Mesodermal cell (in vitro differentiated cells): Measurements from ENCODE around the gene ADCK1.

Experiments
- H3K27ac ChIP-seq: 2 replicates; pipeline ENCODE4 v1.7.0; 2013; ENCODE audit warnings: mild to moderate bottlenecking, low read depth, low read length, moderate library complexity; ENCODE audit not compliant: severe bottlenecking
- H3K36me3 ChIP-seq: 2 replicates; pipeline ENCODE4 v1.7.1; 2013; ENCODE audit warnings: mild to moderate bottlenecking, low read length, moderate library complexity; ENCODE audit not compliant: control insufficient read depth, insufficient read depth
- H3K4me1 ChIP-seq: one replicate; pipeline ENCODE4 v1.7.1; 2013; ENCODE audit warnings: mild to moderate bottlenecking, low read length; ENCODE audit not compliant: insufficient read depth, control insufficient read depth, poor library complexity, severe bottlenecking
- H3K4me3 ChIP-seq: 2 replicates; pipeline ENCODE4 v1.7.0; 2013; ENCODE audit warnings: low read length, control low read depth, mild to moderate bottlenecking; ENCODE audit not compliant: insufficient read depth, poor library complexity, severe bottlenecking; ENCODE audit errors: extremely low read depth
- H3K9me3 ChIP-seq: 2 replicates; pipeline ENCODE4 v1.7.1; 2013; ENCODE audit warnings: mild to moderate bottlenecking, low read length, moderate library complexity; ENCODE audit not compliant: control insufficient read depth
- WGBS, 2 experiments: methylation state at CpG; one replicate each; pipeline ENCODE4 v1.1.5; 2013; ENCODE audit warnings: missing lambda C conversion rate in 2 of 2; ENCODE audit not compliant: insufficient coverage in 2 of 2; 5-methylcytosine and 5-hydroxymethylcytosine counted together

The ADCK1 gene

DNA sequence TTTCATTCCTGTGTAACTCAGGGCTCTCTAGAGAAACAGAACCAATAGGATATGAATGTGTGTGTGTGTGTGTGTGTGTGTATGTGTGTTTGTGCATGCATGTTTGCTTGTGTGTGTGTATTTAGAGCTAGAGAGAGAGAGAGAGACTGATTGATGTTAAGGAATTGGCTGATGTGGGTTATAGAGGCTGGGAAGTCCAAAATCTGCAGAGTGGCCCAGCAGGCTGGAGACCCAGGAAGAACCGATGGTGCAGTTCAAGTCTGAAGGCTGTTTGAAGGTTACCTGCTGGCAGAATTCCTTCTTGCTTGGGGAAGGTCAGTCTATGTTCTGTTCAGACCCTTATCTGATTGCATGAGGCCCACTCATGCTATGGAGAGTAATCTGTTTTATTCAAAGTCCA, 64.7 kb downstream of the ADCK1 start:
- WGBS, 2 experiments, result 86 to 100% methylated on average over 1 of the region's 1 CpG
- no peaks in the 10 kb centered on the region for H3K4me1 ChIP-seq
- no peak overlapping the region for H3K27ac ChIP-seq
- no peak overlapping the region for H3K4me3 ChIP-seq
- H3K36me3 ChIP-seq, result no peaks in the 10 kb centered on the region
- H3K9me3 ChIP-seq, result no peaks in the 10 kb centered on the region

DNA sequence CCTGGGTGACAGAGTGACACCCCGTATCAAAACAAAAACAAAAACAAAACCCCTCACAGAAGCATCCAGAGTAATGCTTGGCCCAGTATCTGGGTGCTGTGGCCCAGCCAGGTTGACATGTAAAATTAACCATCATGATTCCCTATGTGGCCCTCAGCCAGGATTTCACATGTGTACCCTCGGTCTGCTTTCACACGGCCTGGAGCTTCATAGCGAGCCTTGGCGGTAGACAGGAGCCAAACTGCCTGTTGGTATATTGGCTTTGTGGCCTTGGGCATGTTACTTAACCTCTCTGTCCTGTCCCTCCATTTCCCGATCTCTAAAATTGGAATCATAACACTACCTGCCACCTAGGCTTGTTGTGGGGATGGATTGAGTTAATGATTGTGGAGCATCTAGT, 65.5 kb downstream of the ADCK1 start:
- Histone ChIP-seq H3K36me3 (no peaks in the 10 kb centered on the region), H3K27ac (no peak overlapping the region), H3K9me3 (no peaks in the 10 kb centered on the region), H3K4me3 (no peak overlapping the region), H3K4me1 (no peaks in the 10 kb centered on the region)
- 100% methylated on average over 4 to 5 of the region's 6 CpGs for WGBS, 2 experiments

DNA sequence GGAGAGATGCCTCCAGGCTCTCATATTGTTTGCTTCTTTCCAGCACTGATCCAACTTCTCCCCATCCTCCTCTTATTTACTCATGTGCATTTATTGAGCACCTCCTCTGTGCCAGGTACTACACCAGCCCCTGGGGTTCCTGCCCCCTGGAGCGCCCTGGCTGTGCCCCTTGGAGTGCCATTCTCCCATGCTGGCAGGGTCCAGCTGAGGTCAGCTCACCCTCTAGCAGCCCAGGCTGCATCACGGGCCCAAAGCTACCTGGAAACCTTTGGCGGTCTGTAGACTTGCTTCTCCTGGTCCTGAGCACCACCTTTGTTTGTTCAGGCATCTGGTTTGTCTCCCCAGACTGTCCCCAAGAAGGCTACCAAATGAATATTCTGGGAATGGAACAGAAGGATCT, 67.0 kb downstream of the ADCK1 start:
- Histone ChIP-seq H3K9me3 (no peaks in the 10 kb centered on the region), H3K4me3 (no peak overlapping the region)
- WGBS, 2 experiments, result 85 to 86% methylated on average over 2 to 3 of the region's 3 CpGs

DNA sequence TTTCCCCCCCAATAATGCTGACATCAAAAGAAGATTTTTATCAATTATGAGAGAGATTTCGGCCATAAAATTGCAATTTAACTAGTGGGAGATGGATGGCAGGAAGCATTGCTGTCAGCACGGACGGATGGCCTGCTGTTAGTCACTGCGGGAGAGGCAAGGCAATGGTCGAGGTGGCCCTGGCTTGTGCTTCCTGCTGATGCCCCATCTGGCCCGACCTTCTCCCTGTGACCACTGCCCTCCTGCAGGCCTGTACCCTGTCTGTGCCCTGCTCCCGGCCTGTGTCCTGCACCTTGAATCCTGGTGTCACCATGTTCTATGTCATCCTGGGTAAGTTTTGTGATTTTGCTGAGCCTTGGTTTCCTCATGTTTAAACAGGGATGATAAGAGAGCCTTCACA, 67.6 kb downstream of the ADCK1 start:
- Histone ChIP-seq H3K27ac (no peak overlapping the region), H3K4me1 (no peaks in the 10 kb centered on the region), H3K9me3 (no peaks in the 10 kb centered on the region), H3K4me3 (no peak overlapping the region), H3K36me3 (no peaks in the 10 kb centered on the region)
- 93 to 99% methylated on average over 5 to 7 of the region's 7 CpGs for WGBS, 2 experiments

More for the DNA sequence above, 67.0 kb downstream of the ADCK1 start:
- H3K4me1 ChIP-seq, result no peaks in the 10 kb centered on the region
- H3K27ac ChIP-seq, result no peak overlapping the region
- H3K36me3 ChIP-seq, result no peaks in the 10 kb centered on the region

DNA sequence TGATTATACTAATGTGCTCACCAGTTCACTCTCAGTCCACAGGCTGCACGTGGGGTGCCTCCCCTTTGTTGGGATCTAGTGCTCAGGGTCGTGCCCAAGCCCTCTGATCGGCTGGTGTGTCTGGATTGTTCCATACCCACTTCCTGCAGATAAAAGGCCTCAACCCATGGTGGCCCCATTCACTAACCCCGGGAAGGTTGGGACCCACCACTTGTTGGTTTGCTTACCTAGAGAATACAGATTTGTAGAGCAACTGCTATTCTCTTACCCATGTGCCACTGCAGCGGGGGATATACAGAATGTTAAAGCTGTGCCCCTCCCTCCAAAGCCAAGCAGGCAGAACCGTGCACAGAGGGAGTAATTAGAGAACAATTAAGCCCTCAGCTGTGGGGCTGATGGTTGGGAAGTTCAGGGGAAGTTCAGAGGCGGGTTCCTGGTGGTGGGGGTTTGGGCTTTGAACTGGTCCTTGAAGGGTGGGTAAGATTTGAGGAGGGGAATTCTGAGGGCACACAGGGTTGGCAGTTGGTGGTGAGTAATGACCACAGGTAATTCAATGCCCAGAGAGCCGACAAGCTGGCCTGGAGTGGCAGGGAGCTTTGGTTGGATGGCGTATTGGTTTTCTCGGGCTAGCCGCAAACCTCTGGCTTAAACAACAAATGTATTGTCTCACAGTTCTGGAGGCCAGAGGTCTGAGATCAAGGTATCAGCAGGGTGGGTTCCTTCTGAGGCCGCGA, 68.8 kb downstream of the ADCK1 start:
- H3K4me3 ChIP-seq, result no peak overlapping the region
- WGBS, 2 experiments, result 77 to 96% methylated on average over 11 of the region's 13 CpGs

DNA sequence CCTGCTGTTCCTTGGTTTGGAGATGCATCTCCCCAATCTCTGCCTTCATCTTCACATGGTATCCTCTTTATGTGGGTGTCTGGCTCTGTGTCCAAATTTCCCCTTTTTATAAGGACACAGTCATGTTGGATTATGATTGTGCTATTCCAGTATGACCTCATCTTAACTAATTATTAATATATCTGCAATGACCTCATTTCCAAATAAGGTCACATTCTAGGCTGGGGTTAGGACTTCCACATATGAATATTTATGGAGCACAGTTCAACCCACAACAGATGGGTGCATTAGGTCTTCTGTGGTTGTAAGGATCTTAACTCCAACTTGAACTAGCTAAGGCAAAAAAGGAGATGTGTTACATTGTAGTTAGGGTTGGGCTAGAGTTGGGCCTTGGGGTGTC, 69.4 kb downstream of the ADCK1 start:
- Histone ChIP-seq H3K4me3 (no peak overlapping the region), H3K9me3 (no peaks in the 10 kb centered on the region), H3K36me3 (no peaks in the 10 kb centered on the region), H3K27ac (no peak overlapping the region), H3K4me1 (no peaks in the 10 kb centered on the region)

More for the DNA sequence above, 68.8 kb downstream of the ADCK1 start:
- Histone ChIP-seq H3K36me3 (no peaks in the 10 kb centered on the region), H3K9me3 (no peaks in the 10 kb centered on the region), H3K4me1 (no peaks in the 10 kb centered on the region), H3K27ac (no peak overlapping the region)

DNA sequence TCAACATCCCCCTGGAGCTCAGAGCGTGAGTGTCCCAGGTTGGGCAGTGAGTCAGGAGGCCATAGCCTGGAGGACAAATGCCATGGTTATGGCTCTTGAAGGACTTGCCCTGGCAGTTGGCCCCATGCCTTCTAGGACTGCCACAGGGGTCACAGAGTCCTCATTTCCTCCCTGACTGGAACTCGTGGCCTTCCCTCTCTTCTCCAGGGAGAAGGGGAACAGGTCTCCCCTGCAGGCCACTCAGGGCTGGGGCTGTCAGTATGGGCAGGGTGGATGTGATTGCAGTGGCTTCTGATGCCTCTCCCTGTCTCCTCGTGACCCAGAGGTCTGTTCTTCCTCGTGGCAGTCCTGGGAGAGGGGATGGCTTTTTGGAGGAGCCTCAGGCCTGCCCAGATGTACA, 70.7 kb downstream of the ADCK1 start:
- Histone ChIP-seq H3K9me3 (no peaks in the 10 kb centered on the region), H3K36me3 (no peaks in the 10 kb centered on the region), H3K4me3 (no peak overlapping the region), H3K27ac (no peak overlapping the region), H3K4me1 (no peaks in the 10 kb centered on the region)
- 92 to 96% methylated on average over 1 to 3 of the region's 4 CpGs for WGBS, 2 experiments

DNA sequence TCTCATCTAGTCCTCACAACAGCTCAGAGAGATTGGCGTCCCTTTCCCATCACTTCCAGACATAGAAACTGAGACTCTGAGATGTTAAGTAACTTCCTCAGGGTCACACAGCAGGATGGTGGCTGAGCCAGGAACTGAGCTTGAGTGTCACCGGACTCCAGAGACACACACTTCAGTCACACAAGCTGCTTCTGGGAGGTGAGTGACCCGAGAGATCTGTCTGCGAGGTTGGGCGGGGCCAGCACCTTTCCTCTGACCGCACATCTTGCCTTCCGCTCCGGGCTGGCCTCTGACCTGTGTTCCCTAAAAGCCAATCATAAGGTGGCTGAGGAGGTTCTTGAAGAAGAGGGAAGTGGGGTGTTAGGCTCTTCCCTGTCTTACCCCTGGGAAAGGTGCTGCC, 72.2 kb downstream of the ADCK1 start:
- Histone ChIP-seq H3K36me3 (no peaks in the 10 kb centered on the region), H3K27ac (no peak overlapping the region), H3K4me1 (no peaks in the 10 kb centered on the region), H3K4me3 (no peak overlapping the region), H3K9me3 (no peaks in the 10 kb centered on the region)
- 88 to 95% methylated on average over 2 to 8 of the region's 8 CpGs for WGBS, 2 experiments

DNA sequence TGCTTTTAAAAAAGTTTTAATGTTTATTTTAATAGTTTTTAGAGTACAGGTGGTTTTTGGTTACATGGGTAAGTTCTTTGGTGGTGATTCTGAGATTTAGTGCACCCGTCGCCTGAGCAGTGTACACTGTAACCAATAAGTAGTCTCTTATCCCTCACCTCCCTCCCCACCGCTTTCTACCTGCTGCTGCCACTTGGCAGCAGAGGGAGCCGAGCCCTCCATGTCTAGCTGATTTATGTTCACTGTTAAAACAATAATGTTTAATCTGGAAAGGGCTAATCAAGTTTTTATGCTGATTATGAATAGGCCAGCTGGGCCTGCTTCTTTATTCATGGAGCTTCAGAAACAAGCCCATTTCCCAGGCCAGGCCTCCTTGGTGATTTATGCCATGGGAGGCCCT, 73.1 kb downstream of the ADCK1 start:
- no CpG with 5 or more reads among the region's 4 CpGs for WGBS, 2 experiments
- Histone ChIP-seq H3K4me1 (no peaks in the 10 kb centered on the region), H3K9me3 (no peaks in the 10 kb centered on the region), H3K27ac (no peak overlapping the region), H3K4me3 (no peak overlapping the region), H3K36me3 (no peaks in the 10 kb centered on the region)

DNA sequence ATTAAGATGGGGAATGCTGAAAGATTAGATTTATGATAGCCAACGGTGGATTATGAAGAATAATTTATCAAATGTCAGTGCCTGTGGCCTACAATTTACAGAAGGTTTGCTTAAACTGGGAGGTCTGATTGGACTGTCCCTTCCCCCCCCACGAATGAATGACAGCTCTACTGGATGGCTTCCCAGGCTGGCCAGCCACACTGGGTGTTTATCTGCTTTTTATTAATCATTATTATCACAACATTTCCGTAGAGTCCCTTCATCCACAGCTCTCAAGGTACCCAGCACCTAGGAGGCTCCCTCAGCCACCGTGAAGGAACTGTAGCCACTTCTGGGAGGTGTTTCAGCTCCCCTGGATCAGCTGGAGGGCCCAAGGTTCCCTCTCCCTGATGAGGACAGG, 78.9 kb downstream of the ADCK1 start:
- no peak overlapping the region for H3K4me3 ChIP-seq
- peaks cover 10% of the 10 kb centered on the region for H3K4me1 ChIP-seq
- no peaks in the 10 kb centered on the region for H3K9me3 ChIP-seq
- no peak overlapping the region for H3K27ac ChIP-seq
- WGBS, 2 experiments, result 89 to 94% methylated on average over 3 to 4 of the region's 4 CpGs
- no peaks in the 10 kb centered on the region for H3K36me3 ChIP-seq

DNA sequence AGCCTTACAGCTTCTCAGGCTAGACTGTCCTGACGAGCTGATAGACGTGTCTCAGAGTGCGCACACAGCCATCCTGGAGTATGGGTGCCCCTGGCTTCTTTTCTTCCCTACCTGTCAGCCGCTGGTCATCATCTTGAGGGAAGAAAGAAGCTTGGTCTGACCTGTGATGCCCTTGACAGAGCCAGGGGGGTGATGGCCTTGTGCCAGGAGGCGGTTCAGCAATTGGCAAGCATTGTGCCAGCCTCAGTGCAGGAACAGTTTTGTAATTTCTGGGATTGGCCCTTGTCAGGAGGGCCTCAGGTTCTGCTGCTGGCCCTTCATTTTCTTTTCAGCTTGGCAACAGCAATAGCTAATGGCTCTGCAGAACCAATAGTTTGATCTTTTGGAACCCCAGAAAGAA, 80.1 kb downstream of the ADCK1 start:
- WGBS, 2 experiments, result 77 to 95% methylated on average over 4 of the region's 5 CpGs
- H3K4me3 ChIP-seq, result no peak overlapping the region
- peaks cover 10% of the 10 kb centered on the region for H3K4me1 ChIP-seq
- H3K36me3 ChIP-seq, result no peaks in the 10 kb centered on the region
- H3K9me3 ChIP-seq, result no peaks in the 10 kb centered on the region
- H3K27ac ChIP-seq, result no peak overlapping the region
